Kidney (tissue), 14 donors: Measurements from ENCODE around the gene TMEM240. TPM values are rescaled to one million over a fixed set of nuclear protein-coding genes. Genes with fewer than 3 reads are reported as not detected.
"Not testable (repeated sequence)": the region's sequence is repeated elsewhere in the genome, so short reads cannot be mapped to it uniquely, and the experiment has no call there.

ENCODE experiments used
- DNase-seq, 5 donors: peaks; one replicate each; pipeline ENCODE4 v3.0.0-alpha.2; 2013 to 2020
- FAIRE-seq: peaks from 2 replicates; lab custom pipeline; 2012; peaks lifted over from hg19 to GRCh38; lab: Jason Lieb, UNC
- H3K27ac ChIP-seq, 2 donors: one replicate each; pipeline ENCODE4 v1.7.0; 2013; ENCODE audit warnings: low read depth in 2 of 2, low read length in 2 of 2, inconsistent platforms in 1 of 2
- H3K27me3 ChIP-seq: one replicate; pipeline ENCODE4 v1.7.1; 2013; ENCODE audit warnings: low read length, inconsistent platforms; ENCODE audit not compliant: control insufficient read depth, insufficient read depth
- H3K36me3 ChIP-seq, 3 donors: one replicate each; pipeline versions ENCODE4 v1.7.0 to v1.7.1; 2013; ENCODE audit warnings: low read length in 3 of 3, control low read depth in 1 of 3, inconsistent platforms in 1 of 3; ENCODE audit not compliant: insufficient read depth in 3 of 3, control insufficient read depth in 2 of 3
- H3K4me1 ChIP-seq, 3 donors: one replicate each; pipeline versions ENCODE4 v1.7.0 to v1.7.1; 2013; ENCODE audit warnings: low read length in 3 of 3, inconsistent platforms in 1 of 3, low read depth in 1 of 3; ENCODE audit not compliant: control insufficient read depth in 2 of 3, insufficient read depth in 2 of 3
- H3K4me3 ChIP-seq, 3 donors: one replicate each; pipeline versions ENCODE4 v1.7.0 to v1.8.1; 2013; ENCODE audit warnings: low read length in 3 of 3, control low read depth in 1 of 3, inconsistent platforms in 1 of 3
- H3K9ac ChIP-seq, 3 donors: one replicate each; pipeline versions ENCODE4 v1.7.0 to v1.7.1; 2013; ENCODE audit warnings: low read length in 3 of 3, control low read depth in 1 of 3, inconsistent platforms in 1 of 3
- H3K9me3 ChIP-seq, 3 donors: one replicate each; pipeline versions ENCODE4 v1.7.0 to v1.7.1; 2013; ENCODE audit warnings: low read length in 3 of 3, control low read depth in 1 of 3, inconsistent platforms in 1 of 3; ENCODE audit not compliant: control insufficient read depth in 2 of 3, insufficient read depth in 1 of 3
- CTCF ChIP-seq: IDR thresholded peaks from 3 replicates; pipeline ENCODE4 v1.5.1; 2012; ENCODE audit warnings: mild to moderate bottlenecking, moderate library complexity, borderline replicate concordance; ENCODE audit not compliant: insufficient read depth; ENCODE audit errors: extremely low read depth
- intact Hi-C: fragments of 100-400 bp; cut with DNase I; formaldehyde crosslinking; loops from one replicate; pipeline ENCODE4 v1.11.1; 2022
- polyA plus RNA-seq: library from polyadenylated mRNA; stranded (reverse); fragments of 350-450 nt; fragmentation: Illumina TruSeq; extraction: RNeasy Lipid Tissue Mini Kit (QIAGEN cat#74804); gene quantifications from one replicate; pipeline ENCODE4 v1.2.3, GENCODE V29; 2014; ENCODE audit warnings: low read depth, low replicate concordance; ENCODE audit not compliant: insufficient read depth
- total RNA-seq: library from RNA; stranded (reverse); fragmentation: NEBNext Ultra II Directional; extraction: Animal tissue kit (Norgen Biotek cat#: 25700); gene quantifications from one replicate; pipeline ENCODE4 v1.2.1, GENCODE V29; 2021
- donor health status: control.
- donor health status: control.
- donor health status: control.
- donor health status: control.
- donor health status: control.
- donor health status: DM: yes; HTN: yes; CAD: no.
- donor health status: Normal renal cell carcinoma (clear cell type).

Gene TMEM240
- total and polyA plus RNA-seq, 2 donors from 2014 or later: 1.7 to 1.9 TPM

- Histone ChIP-seq H3K27me3 (no peaks in the 10 kb centered on the region), H3K9ac (no peak overlapping the region), H3K36me3 (no peaks in the 10 kb centered on the region), H3K27ac (no peak overlapping the region), H3K4me3 (no peak overlapping the region), H3K9me3 (peaks cover 0 to 3% (median 0%) of the 10 kb centered on the region in 3 donors), H3K4me1 (peaks cover 0 to 3% (median 0%) of the 10 kb centered on the region in 3 donors)
- no peak for FAIRE-seq
- TF ChIP-seq CTCF: no peak
- intact Hi-C loops: no loop called here
- no peak for DNase-seq
Measured at GRCh38 chr1:1535201-1536018, 5.0 kb downstream of the TMEM240 start.

- no peak overlapping the region for H3K27ac ChIP-seq
- peaks cover 0 to 3% (median 0%) of the 10 kb centered on the region in 3 donors for H3K9me3 ChIP-seq
- no peak overlapping the region for H3K9ac ChIP-seq
- DNase-seq (no peak), FAIRE-seq (no peak)
- TF ChIP-seq CTCF: no peak
- H3K36me3 ChIP-seq: peaks cover 0 to 2% (median 0%) of the 10 kb centered on the region in 3 donors
- no peaks in the 10 kb centered on the region for H3K27me3 ChIP-seq
- peaks cover 0 to 3% (median 0%) of the 10 kb centered on the region in 3 donors for H3K4me1 ChIP-seq
- intact Hi-C loops: no loop called here
- no peak overlapping the region for H3K4me3 ChIP-seq
Measured at GRCh38 chr1:1534401-1535154, 5.8 kb downstream of the TMEM240 start.

GRCh38 chr1:1533894-1534291, 6.5 kb downstream of the TMEM240 start:
- intact Hi-C loops, H3K4me1 ChIP-seq, H3K4me3 ChIP-seq, H3K27ac ChIP-seq, DNase-seq, H3K9ac ChIP-seq, H3K27me3 ChIP-seq, FAIRE-seq, H3K36me3 ChIP-seq, H3K9me3 ChIP-seq: not testable (repeated sequence)

- intact Hi-C loops, H3K9me3 ChIP-seq, FAIRE-seq, H3K27ac ChIP-seq, H3K9ac ChIP-seq, H3K36me3 ChIP-seq, H3K27me3 ChIP-seq, H3K4me3 ChIP-seq, H3K4me1 ChIP-seq, DNase-seq: not testable (repeated sequence)
Measured at GRCh38 chr1:1533176-1533893, 7.1 kb downstream of the TMEM240 start.
